ENCODE data around the gene GNAL.

Gene GNAL

DNA sequence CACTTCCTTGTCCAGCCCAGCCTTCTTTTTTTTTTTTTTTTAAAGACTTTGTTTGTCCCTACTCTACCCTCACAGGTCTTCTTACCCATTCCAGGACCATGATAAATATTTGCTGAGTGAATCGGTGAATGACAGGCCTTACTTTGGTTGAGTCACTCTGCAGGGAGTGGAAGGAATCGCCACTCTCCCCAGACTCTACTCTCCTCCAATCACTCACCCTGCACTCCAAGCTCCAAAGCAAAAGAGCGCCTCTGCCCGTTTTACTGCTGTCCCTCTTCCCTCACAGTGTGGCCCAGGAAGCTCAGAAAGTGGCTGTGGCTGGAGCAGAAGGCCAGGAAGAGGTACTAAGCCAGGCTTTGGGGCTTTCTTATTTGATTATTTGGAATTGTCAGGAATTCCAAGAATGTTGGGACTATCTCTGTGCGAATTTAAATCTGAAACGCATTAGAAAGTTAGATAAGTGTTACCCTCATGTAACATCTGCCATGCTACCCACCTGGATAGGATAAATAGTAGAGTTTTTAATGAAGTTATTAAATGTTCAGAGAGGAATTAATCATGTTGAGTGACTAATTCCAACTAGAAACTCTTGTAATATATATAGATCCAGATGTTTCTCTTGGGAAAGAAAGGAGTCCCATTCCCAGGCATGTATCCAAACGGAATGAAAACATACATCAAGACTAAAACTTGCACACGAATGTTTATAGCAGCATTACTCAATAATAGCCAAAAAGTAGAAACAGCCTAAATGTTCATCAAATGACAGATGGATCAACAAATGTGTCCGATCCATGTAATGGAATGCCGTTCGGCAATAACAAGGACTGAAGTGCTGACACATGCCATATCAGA lies 119.2 kb downstream of the GNAL start:
- DNase-seq (ENCODE audit: low read depth, low spot score), result no peak

GRCh38 chr18:11809895-11810294 lies 120.8 kb downstream of the GNAL start:
- no peak for DNase-seq (ENCODE audit: low read depth, low spot score)

DNA sequence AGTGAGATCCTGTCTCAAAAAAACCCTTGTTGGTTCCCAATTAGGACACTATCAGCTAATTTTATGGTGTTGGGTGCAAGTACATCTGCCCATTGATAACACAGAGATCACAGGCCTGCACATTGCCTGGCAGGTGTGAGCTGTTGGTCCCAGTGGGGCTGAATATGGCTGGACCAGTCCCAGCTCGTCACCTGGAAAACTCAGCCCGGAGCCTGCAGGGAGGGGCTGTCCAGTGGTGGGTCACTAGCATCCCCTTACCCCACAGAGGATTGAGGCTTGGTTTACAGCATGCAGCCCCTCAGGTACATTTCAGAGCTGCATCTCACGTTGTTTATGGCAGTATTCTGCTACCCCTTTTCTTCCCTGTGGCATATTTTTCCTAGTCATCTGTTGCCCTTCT lies 121.3 kb downstream of the GNAL start:
- DNase-seq (ENCODE audit: low read depth, low spot score), result no peak

- no peak for DNase-seq (ENCODE audit: low read depth, low spot score)
These were observed 121.9 kb downstream of the GNAL start for GRCh38 chr18:11811009-11811408.

- no peak for DNase-seq (ENCODE audit: low read depth, low spot score)
These were observed 128.2 kb downstream of the GNAL start for GRCh38 chr18:11817229-11817628.

- DNase-seq (ENCODE audit: low read depth, low spot score), result no peak
These were observed 129.6 kb downstream of the GNAL start for GRCh38 chr18:11818486-11819203.

GRCh38 chr18:11819938-11820337 lies 130.9 kb downstream of the GNAL start:
- DNase-seq (ENCODE audit: low read depth, low spot score), result no peak

- DNase-seq (ENCODE audit: low read depth, low spot score), result no peak
These were observed 131.6 kb downstream of the GNAL start for GRCh38 chr18:11820697-11821096.

- DNase-seq (ENCODE audit: low read depth, low spot score), result no peak
These were observed 132.1 kb downstream of the GNAL start for GRCh38 chr18:11821208-11821607.

GRCh38 chr18:11821643-11822237 lies 132.7 kb downstream of the GNAL start:
- DNase-seq (ENCODE audit: low read depth, low spot score), result no peak

DNA sequence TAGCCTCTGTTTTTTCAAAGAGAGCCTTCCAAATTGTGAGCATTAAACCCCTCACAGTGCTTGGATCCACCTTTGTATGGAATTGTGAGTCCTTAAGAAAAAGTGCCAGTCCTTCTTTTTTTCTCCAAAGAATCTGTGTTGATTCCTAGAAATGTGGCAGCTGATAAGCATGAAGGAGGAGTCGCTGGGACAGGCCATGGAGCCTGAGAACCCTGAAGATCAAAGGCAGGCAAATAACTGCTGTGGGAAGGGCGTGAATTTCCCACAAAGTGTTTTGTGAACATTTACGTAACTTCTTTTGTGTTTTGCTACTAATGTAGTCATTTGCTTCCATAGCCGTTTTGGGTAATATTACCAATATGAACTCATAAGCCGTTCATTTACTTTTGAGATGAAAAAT lies 134.5 kb downstream of the GNAL start:
- DNase-seq (ENCODE audit: low read depth, low spot score), result no peak

DNA sequence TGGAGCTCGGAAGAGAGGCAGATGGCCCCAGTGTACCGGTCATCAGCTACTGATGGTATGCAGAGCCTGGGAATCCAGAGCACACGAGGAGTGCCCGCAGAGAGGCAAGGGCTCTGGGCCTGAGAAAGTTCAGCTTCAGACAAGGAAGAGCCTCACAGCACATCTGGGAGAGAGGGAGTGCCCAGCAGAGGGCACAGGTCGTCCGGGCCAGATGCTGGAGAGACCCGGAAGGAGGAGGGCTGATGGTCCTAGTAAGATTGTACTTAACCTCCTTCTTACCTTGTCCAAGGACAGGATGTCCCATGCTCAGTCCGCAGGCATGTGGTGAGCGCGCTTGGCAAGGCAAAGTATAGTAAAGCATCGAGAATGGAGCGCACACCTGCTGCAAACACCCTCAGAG lies 137.8 kb downstream of the GNAL start:
- DNase-seq (ENCODE audit: low read depth, low spot score), result no peak

DNA sequence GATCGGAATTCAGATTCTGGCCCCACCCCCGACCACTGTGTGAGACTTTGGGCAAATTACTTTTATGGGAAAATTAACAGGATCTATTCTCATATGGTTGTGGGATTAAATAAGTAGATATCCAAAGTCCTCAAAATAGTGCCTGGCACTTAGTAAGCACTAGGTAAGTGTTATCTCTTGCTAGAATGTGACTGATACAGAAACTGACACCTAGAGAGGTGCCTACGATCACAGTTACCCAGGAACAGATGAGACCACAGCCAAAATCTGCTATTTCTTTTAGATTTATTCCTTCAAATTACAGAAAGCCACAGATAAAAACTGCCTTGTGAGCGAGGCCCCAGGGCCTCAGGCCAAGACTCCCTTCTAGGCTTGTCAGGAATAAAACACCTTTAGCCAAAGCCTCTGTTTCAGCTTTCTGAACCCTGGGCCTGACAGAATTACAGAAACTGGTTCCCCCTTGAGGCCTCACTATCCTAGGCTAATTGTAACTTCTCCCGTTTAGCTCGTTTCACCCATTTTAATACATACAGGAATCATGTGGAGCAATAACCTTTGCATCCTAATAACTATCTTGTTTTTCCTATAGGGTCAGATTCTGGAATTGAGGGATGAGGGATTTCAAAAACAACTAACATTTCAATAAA lies 139.8 kb downstream of the GNAL start:
- no peak for DNase-seq (ENCODE audit: low read depth, low spot score)

- DNase-seq (ENCODE audit: low read depth, low spot score), result no peak
These were observed 141.5 kb downstream of the GNAL start for GRCh38 chr18:11830585-11830984.

GRCh38 chr18:11831921-11832320 lies 142.9 kb downstream of the GNAL start:
- no peak for DNase-seq (ENCODE audit: low read depth, low spot score)

DNA sequence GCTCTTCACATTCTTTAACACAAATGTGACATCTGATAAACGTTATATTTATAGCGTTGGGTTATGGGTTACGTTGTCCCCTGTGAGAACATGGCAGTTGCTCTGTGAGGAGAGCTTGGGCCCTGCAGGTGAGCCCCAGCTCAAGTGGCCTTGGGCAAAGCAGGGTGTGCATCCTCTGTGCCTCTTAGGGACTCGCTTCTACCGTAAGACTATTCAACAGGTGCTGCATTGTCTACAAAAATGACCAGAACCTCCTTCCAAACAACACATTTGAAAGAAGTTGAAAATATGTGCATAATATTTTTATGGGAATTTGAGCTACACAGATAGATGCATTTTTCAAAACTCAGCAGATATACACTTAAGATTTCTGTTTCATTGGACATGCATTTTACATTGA lies 145.7 kb downstream of the GNAL start:
- DNase-seq (ENCODE audit: low read depth, low spot score), result no peak

DNA sequence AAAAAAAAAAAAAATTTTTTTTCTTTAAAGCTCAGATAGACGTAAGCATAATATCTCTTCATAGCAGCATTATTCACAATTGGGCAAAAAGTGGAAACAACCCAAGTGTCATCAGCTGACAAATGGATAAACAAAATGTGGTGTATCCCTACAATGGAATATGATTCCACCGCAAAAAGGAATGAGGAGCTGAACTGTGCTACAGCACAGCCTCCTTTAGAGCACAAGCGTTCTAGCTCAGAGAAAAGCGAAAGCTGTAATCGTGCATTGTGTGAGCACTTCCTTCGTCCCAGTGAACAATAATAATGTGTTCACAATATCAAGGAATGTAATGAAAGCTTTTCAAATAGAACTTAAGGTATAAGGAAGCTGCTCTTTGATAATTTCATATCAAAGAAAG lies 150.5 kb downstream of the GNAL start:
- no peak for DNase-seq (ENCODE audit: low read depth, low spot score)

GRCh38 chr18:11840493-11840892 lies 151.4 kb downstream of the GNAL start:
- no peak for DNase-seq (ENCODE audit: low read depth, low spot score)

- DNase-seq (ENCODE audit: low read depth, low spot score), result peak; percentile 70
These were observed 153.5 kb downstream of the GNAL start for GRCh38 chr18:11842562-11842961.

DNA sequence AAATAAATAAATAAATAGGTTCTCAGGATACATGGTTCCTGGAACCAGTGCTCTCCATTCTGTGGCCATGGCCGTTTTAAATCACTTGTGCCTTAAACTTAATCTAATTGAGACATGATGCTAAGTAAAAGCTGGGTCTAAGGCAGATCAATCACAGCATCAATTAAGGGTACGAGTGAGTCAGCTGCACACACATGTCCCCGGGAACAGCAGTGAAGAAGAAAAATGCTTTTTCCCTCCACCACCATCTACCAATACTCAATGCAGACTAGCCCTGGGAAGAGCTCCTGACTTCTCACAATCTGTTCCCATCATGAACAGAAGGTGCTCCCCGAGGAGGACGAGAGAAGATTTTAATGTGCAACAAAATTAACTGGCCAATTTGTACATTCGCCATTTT lies 155.4 kb downstream of the GNAL start:
- DNase-seq (ENCODE audit: low read depth, low spot score), result no peak

- DNase-seq (ENCODE audit: low read depth, low spot score), result no peak
These were observed 156.6 kb downstream of the GNAL start for GRCh38 chr18:11845654-11846053.

DNA sequence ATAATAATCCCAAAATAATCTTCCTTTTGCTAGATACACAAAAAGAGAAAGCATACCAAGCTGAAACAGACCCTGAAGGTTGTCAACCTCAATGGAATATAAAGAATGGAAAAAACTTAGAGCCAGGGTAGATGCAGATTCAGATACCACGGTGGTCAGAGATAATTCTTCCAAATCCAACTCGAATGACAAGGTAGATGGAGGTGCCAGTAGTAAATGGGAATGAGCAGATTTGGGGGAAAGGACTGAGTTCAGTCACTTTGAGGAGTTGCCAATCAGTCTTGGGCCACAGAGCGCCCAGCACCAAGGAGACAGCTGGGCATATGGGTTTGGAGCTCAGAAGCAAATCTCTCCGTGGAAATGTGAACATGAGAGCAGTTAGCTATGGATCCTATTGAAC lies 158.7 kb downstream of the GNAL start:
- no peak for DNase-seq (ENCODE audit: low read depth, low spot score)

Data from smooth muscle cell of the brain vasculature (primary cell).